Raji (cell line): Measurements from ENCODE around the gene BRME1.

Experiments
- POLR2A ChIP-seq: IDR thresholded peaks from 2 replicates; pipeline ENCODE4 v1.6.1; 2011; ENCODE audit warnings: low read depth, low read length, control low read depth; ENCODE audit not compliant: insufficient read depth

BRME1 gene

DNA sequence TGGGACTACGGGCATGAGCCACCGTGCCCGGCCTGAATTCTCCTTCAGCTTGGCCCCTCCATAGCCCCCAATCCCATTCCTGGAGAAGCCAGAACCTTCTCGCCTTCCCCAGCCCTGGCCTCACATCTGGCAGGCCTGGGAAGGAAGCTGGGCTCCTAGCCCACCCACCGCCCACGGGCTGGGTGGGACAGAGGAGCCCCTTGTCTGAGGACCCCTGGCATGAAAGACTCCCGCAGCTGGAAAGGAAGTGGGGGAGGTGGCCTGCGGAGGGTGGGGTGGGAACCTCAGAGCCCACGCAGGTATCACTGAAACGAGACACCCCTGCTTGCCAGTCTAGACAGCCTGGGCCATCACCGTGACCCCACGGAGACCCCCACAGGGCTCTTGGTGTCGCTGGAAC lies 36.6 kb downstream of the BRME1 start:
- no peak for TF ChIP-seq POLR2A

DNA sequence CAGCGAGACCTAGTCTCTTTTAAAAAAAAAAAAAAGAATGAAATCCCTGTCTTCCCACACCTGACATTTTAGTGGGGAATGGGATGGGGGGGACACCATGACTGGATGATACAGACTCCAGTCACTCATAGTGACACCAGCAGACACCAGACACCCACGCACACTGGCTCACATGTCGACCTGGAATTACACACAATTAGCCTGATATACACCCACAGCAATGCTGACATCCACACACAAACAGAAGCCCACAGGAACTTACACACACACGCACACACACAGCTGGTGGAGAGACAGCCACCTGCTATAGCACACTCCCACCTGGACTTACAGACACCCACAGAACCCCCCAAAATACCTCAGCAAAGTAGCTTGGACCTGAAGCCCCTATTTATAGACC lies 37.3 kb downstream of the BRME1 start:
- TF ChIP-seq POLR2A = no peak

DNA sequence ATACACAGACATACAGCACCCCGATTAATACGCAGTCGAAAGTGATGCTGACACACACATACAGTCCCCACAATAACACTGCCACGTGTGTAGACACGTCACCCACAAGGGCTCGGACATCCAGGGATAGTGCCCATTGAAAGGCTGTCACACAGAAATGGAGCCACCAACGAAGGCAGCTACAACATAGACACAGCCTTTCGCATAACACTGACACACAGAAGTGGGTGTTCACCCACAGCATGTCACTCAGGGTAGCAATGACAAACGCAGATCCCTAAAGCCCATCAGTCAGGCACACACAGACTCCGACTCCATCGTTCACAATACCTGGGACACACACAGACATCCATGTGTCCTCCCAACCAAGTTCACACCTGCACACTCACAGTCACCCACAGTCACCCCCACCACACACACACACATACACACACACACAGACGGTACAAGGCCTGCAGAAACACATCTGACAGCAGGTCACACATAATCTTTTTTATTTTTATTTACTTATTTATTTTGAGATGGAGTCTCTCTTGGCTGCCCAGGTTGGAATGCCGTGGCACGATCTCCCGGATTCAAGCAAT lies 39.4 kb downstream of the BRME1 start:
- no peak for TF ChIP-seq POLR2A

DNA sequence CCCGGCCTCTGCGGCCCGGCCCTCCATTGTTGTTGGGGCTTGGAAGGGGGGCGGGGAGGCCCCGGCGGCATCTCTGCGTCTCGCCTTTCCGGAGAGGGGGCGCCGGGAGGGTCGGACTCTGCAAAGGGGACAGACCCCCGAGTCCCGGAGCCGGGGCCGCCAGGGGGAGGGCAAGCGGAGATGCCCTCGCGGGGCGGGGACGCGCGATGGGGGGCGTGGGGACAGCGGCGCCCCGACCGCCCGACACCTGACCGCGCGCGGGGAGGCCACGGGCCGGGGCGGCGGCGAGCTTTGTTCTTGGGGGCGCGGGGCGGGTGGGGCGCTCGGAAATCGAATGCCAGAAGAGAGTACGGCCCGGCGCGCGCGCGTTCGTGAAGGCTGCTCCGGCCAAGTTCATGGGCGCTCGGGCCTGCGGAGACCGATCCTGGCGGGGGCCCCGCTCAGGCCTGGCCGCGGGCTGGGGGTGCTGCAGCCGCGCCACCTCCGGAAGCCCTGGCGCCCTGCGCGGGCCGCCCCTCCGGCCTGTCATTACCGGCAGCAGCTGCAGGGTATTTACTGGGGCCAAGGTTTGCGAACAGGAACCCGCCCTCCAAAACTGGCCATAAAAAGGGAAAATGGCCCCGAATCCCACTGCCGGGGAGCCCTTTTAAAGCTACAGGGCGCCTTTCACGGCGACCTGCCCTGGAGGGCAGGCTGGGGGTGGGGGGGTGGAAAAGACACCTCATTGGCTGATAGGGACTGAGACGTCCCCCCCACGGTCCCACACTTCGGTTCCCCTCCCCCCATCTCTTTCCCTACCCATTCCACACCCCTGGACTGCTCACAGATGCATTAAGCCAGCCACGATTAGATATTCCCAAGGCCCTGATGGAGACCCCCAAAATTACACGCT lies 40.1 kb downstream of the BRME1 start:
- no peak for TF ChIP-seq POLR2A

DNA sequence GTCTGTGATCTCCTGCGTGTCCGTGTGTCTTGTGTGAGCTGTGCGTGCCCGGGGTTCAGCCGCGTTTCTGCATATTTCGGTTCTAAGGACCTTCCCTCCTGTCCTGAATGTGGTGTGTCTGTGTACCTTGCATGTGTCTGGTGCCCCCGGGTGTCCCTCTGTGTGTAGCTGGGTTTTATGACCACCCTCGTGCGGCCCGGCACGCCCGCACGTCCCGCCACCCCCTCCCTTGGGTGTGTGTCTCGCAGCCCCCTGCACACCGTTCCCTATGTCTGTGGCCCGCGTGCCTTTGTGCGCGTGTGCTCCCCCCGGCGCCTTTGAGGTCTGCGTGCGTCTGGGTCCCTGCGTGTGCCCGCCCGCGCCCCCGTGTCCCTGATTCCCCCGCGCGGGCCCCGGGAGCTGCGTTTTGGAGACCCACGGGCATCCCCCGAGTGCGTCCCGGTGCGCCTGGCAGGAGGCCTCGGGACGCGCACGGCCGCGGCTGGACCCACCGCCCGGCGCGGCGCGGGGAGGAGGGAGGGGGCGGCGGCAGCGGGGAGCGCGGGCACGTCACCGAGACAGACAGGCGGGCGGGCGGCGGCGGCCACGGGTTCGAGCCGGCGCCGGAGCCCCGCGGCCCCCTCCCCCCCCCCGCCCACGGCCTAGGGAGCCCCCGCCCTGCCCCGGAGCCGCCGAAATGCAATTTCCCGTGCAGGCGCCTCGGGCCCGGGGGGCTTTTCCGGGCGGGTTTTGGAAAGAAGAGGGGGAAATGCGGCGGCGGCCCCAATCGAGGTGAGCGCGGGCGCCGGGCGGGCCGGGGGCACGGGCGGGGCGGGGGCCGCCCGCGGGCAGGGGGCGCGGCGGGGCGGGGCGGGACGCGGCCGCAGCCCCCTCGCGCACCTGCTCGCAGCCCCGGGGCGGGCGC lies 41.0 kb downstream of the BRME1 start:
- TF ChIP-seq POLR2A = no peak

DNA sequence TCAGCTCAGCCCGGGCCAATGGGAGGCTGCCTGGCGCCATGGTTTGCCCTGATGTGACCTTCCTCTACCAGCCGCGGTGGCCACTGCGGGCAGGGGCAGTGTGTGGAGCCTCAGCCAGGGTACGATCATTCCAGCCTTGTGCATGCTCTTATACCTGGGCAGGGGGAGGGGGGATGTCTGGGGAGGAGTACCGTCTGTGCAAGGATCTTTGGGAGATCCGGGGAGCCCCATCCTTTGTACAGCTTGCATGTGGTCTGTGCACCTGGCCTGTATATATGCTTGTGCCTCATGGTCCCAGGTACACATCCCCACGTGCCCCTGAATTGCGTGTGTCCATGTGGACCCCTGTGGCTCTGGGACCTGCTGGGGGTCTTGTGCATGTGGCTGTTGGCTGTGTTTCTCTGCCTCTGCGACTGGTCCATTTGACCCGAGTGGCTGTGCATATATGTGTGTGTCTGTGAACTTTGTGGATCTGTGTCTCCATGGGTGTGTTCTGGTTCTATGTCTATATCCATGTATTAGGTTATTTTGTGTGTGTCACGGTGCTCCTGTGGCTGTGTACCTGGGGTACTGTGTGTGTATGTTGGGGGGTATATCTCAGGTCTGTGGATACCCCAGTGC lies 41.8 kb downstream of the BRME1 start:
- TF ChIP-seq POLR2A = no peak

DNA sequence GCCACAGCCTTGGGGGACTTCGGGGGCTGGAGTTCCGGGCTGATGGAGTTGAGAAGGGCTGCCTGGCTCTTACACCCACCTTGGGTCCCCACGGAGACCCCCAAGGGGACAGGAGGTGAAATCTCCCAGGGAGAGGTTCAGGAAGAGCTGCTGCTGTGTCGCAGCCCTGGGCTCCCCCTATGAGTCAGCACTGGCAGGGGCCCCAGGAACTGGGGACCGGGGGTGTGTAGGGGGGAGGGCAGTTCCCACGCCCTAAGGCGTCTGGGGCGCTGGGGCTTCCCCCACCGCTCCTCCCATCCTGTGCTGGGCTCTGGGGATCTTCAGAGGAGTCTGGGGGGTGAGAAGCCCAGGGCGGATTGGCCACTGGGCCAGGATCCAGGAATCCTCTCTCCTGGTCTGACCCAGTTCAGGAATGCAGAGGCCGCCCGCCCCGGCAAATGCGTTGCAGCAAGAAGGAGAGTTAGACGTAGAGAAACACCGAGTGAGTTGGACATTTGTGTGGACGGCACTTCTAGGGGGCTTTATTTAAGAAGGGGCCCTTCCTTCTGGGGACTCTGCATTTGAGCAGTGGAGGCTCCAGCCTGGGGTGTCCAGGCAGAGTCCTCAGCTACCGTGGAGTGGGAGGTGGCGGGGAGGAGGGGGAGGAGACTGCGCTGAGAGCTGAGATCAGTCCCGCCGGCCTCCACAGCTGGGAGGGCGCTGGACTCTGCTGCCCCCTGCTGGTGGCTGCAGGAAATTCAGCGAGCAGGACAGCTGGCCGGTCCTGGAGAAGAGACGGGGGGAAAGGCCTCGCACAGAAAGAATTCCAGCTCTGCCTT lies 44.0 kb downstream of the BRME1 start:
- no peak for TF ChIP-seq POLR2A

DNA sequence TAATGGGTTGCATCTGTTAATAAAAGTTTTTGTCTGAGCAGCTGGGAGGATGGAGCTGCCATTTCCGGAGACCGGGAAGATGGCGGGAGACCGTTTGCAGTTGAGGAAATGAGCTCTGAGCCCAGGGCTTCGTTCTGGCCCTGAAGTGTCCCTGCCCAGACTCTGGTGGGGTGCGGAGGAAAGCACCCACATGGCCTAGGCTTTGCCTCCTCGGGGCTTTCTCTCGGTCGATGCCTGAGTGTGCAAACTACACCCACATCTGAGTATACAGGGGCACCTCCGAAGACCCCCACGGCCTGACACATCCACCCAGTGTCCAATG lies 44.6 kb downstream of the BRME1 start:
- no peak for TF ChIP-seq POLR2A

DNA sequence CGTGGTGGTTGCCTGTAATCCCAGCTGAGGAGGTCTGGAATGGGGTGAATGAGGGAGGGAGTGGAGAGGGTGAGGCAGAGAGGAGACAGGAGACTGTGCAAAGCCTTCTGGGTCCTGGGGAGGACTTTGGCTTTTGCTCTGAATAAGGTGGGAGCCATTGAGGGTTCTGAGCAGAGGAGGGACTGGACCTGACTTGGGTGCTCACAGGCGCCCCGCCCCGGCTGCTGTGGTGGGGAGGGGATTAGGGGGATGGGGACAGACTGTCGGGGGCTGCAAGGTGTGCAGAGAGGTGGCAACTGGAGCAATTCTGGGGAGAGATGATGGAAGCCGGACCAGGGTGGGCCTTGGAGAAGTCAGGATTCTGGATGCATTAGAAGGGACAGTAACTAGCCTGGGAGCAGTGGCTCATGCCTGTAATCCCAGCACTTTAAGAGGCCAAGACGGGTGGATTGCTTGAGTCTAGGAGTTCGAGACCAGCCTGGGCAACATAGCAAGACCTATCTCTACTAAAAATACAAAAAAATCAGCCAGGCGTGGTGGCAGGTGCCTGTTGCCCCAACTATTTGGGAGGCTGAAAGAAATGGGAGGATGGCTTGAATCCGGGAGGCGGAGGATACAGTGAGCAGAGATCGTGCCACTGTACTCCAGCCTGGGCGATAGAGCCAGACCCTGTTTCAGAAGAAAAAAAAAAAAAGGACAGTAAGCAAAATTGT lies 45.1 kb downstream of the BRME1 start:
- TF ChIP-seq POLR2A = no peak

DNA sequence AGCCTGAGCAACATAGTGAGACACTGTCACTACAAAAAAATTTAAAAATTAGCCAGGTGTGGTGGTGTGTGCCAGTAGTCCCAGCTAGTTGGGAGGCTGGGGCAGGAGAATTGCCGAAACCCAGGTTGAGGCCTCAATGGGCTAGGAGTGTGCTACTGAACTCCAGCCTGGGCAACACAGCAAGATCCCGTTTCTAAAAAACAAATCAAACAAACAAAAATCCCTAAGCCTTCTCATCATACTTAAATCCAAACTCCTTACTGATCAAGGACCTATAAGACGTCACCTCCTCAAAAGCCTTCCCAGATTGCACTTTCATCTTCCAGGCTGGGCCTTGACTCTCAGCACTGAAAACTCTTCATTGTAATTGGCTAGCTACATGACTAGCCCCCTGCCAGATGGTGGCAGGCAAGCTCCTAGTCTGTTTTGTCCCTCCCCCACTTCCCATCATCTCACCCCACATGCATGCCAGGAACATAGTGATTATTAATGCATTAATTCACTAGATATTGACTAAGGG lies 46.5 kb downstream of the BRME1 start:
- no peak for TF ChIP-seq POLR2A

DNA sequence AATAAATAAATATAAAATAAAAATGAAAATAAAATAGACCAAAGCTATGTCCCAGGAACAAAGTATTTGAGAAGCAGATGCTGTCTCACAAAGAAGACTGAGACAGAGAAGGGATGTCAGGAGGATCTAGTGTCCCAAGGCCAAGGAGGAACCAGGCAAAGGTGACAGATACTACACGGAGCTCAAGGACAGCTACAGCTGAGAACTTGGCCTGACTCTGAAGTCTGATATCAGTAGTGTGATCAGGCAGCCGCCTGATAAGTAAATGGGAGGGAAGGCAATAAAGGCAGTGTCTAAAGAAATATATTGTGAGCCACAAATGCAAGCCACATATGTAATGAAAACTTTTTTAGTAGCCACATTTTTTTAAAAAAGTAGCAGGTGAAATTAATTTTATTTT lies 49.4 kb downstream of the BRME1 start:
- no peak for TF ChIP-seq POLR2A

DNA sequence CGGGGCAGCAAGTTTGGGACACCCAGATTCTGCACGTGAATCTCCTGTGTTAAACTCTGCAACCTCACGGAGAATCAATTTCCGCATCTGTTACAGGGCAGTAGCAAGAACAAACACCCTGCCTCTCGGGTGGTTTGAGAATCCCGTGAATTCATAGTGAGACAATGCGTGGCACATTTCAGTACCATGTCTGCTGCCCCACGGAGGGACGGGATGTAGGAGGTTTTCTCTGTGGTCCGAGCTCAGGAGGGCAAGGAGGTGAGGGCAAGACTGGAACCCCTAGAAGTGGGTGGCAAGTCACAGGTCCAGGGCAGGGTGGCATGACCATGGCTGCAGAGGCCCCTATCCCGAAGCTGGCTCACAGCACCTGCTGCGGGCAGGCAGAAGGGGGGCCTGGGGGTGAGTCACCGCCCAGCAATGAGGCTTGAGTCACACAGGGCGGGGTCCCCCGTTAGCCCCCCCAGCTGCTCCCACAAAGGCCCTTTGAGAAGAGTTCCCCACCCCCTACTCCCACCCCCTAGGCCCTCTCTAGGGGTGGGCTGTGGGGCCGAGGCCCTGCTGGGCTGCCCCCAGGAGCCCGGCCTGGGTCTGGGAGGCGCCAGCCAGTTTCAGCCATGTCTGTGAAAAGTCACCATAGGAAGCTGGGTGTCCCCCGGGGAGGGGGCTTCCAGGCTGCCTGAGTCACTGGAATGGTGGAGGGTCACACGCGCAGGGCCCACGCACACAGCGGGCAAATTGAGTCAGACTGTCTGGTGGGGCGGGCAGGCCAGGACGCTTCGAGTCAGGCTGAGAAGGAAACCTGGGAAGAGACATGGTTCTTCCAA lies 54.8 kb downstream of the BRME1 start:
- TF ChIP-seq POLR2A = no peak

DNA sequence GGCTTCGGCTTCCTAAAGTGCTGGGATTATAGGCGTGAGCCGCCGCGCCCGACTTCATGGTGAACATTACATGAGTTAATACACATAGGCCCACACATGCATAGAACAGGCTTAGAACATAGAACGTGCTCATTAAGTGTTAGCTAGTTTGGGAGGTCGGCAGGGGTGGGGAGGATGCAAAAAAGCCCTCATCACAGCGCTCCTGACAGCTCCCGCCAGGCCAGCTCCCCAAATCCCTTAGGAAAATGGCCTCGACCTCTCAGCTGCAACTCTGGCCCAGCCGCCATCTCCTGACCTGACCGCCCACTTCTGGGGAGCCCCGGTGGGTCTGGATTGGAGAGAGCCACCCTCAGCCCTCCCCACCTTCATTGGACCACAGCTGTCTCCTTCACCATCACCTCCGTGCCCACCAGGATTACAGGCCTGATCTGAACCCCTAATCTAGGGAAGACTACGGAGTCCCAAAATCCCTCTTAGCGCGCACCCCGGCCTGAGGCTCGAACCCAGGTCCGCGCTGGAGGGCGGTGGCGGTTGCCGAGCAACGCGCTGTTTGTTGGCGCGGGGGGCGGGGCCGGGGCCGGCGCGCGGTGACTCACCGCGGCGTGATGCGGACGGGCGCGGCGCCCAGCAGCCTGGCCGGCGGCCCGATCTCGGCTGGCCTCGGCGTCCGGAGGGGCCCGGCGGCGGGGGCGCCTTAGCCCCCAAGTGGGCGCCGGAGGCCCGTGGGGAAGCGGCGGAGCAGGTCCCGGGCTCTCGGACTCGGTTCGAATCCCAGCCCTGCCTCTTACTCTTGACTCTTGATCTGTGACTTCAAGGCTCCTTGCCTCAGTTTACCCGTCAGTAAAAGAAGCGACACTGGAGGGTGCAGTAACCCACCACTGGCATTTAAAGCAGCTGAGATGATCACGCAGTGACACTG lies 55.7 kb downstream of the BRME1 start:
- no peak for TF ChIP-seq POLR2A
